NCI-H2107 (cell line): Measurements from ENCODE around the gene WASL.

Source experiments
- DNase-seq: peaks from one replicate; lab custom pipeline; 2025; lab: John Stamatoyannopoulos, UW

Gene WASL

GRCh38 chr7:123690550-123690949, 58.3 kb downstream of the WASL start:
- DNase-seq = no peak

- DNase-seq = no peak
These were observed 59.6 kb downstream of the WASL start for GRCh38 chr7:123689250-123689649.

GRCh38 chr7:123687727-123688126, 61.1 kb downstream of the WASL start:
- DNase-seq = no peak

- no peak for DNase-seq
These were observed 61.6 kb downstream of the WASL start for GRCh38 chr7:123687161-123687560.

- DNase-seq = no peak
These were observed 66.1 kb downstream of the WASL start for GRCh38 chr7:123682690-123683089.

GRCh38 chr7:123681561-123681960, 67.2 kb downstream of the WASL start:
- DNase-seq = no peak

- DNase-seq = no peak
These were observed 68.2 kb downstream of the WASL start for GRCh38 chr7:123680580-123680979.

- no peak for DNase-seq
These were observed 69.2 kb downstream of the WASL start for GRCh38 chr7:123679614-123680013.

GRCh38 chr7:123677061-123677715, 71.6 kb downstream of the WASL start:
- no peak for DNase-seq

- no peak for DNase-seq
These were observed 73.7 kb downstream of the WASL start for GRCh38 chr7:123675181-123675473.

GRCh38 chr7:123674399-123675180, 74.2 kb downstream of the WASL start:
- no peak for DNase-seq

GRCh38 chr7:123673752-123674398, 74.9 kb downstream of the WASL start:
- no peak for DNase-seq

GRCh38 chr7:123673137-123673732, 75.6 kb downstream of the WASL start:
- DNase-seq = no peak

- DNase-seq = no peak
These were observed 79.3 kb downstream of the WASL start for GRCh38 chr7:123669485-123669884.

- no peak for DNase-seq
These were observed 82.3 kb downstream of the WASL start for GRCh38 chr7:123666492-123666891.

- DNase-seq = no peak
These were observed 82.9 kb downstream of the WASL start for GRCh38 chr7:123665896-123666295.

- no peak for DNase-seq
These were observed 83.6 kb downstream of the WASL start for GRCh38 chr7:123665157-123665556.

- no peak for DNase-seq
These were observed 85.6 kb downstream of the WASL start for GRCh38 chr7:123663200-123663599.

GRCh38 chr7:123662755-123663154, 86.0 kb downstream of the WASL start:
- DNase-seq = no peak

GRCh38 chr7:123662293-123662692, 86.5 kb downstream of the WASL start:
- DNase-seq = no peak

GRCh38 chr7:123661765-123662164, 87.0 kb downstream of the WASL start:
- no peak for DNase-seq

- DNase-seq = no peak
These were observed 88.1 kb downstream of the WASL start for GRCh38 chr7:123660514-123661354.
